K562 (cell line): ENCODE measurements around the gene DPYSL3. TPM values are rescaled to one million over a fixed set of nuclear protein-coding genes. Genes with fewer than 3 reads are reported as not detected.

Source experiments
- ATAC-seq: fragments of 200-7000 bp; cut with Tn5 transposase; 3 replicates; pipeline ENCODE4 v1.9.1; 2020; ENCODE audit warnings: moderate library complexity
- BruUV-seq: library from RNA; stranded (reverse); fragments of 400-500 nt; replicated peaks from 2 replicates; lab custom pipeline; 2021; lab: Mats Ljungman, UMichigan
- CTCF ChIA-PET: fragments of 300-600 bp; formaldehyde crosslinking; extraction: SDS; loops from one replicate; lab custom pipeline; 2021; ENCODE audit warnings: low intra/inter-chr PET ratio; lab: Yijun Ruan, JAX
- POLR2A ChIA-PET: fragments of 300-600, 350-650 bp; sonication (Branson Sonifier 250); formaldehyde crosslinking; extraction: SDS; loops from one replicate; lab custom pipeline; 2021; ENCODE audit warnings: antibody characterized with exemption, inconsistent platforms; lab: Yijun Ruan, JAX
- DNase-seq, 4 experiments: peaks; one replicate each; pipeline versions ENCODE4 v3.0.0 to v3.0.0-alpha.2; 2011 to 2018; ENCODE audit warnings: low spot score in 3 of 4, mixed read lengths in 3 of 4; ENCODE audit errors: extremely low read depth in 1 of 4
- FAIRE-seq: peaks from 2 replicates; lab custom pipeline; 2011; peaks lifted over from hg19 to GRCh38; lab: Jason Lieb, UNC
- H2AFZ ChIP-seq: 2 replicates; pipeline ENCODE4 v1.6.0; 2011; ENCODE audit warnings: low read depth, low read length, control low read depth, inconsistent platforms
- H3K27ac ChIP-seq: fragments of 200-600 bp; 3 replicates; pipeline ENCODE4 v1.8.0; 2011; ENCODE audit warnings: low read depth, mild to moderate bottlenecking, control low read depth, inconsistent platforms, low read length, moderate library complexity, mixed read lengths; ENCODE audit errors: extremely low read depth
- H3K27me3 ChIP-seq, 2 experiments: fragments of 300-600 bp in 1 of 2; 2 replicates in 1 of 2; 3 replicates in 1 of 2; pipeline versions ENCODE4 v1.6.0 to v1.8.0; 2011; ENCODE audit warnings: inconsistent platforms in 2 of 2, low read length in 2 of 2, mild to moderate bottlenecking in 1 of 2, mixed read lengths in 1 of 2, moderate library complexity in 1 of 2; ENCODE audit not compliant: control insufficient read depth in 2 of 2, insufficient read depth in 2 of 2
- H3K36me3 ChIP-seq: fragments of 300-600 bp; 3 replicates; pipeline ENCODE4 v1.8.0; 2011; ENCODE audit warnings: mild to moderate bottlenecking, low read length, inconsistent platforms; ENCODE audit not compliant: control insufficient read depth, insufficient read depth
- H3K4me1 ChIP-seq, 2 experiments: fragments of 200-600 bp in 1 of 2; replicated peaks in 1 of 2; 2 replicates in 1 of 2; 3 replicates in 1 of 2; pipeline versions ENCODE4 v1.5.1 to v1.8.0; 2011; ENCODE audit warnings: inconsistent platforms in 2 of 2, low read length in 2 of 2, mild to moderate bottlenecking in 1 of 2, mixed read lengths in 1 of 2, moderate library complexity in 1 of 2; ENCODE audit not compliant: control insufficient read depth in 2 of 2, insufficient read depth in 2 of 2
- H3K4me2 ChIP-seq: 2 replicates; pipeline ENCODE4 v1.6.1; 2011; ENCODE audit warnings: low read length, control low read depth, inconsistent platforms, mixed read lengths; ENCODE audit not compliant: insufficient read depth
- H3K4me3 ChIP-seq: fragments of 200-600 bp; sonication (generic), shearing (Covaris generic); 2 replicates; pipeline ENCODE4 v1.5.1; 2016; ENCODE audit warnings: control low read depth, inconsistent platforms
- H3K79me2 ChIP-seq: fragments of 200-600 bp; 3 replicates; pipeline ENCODE4 v1.8.0; 2011; ENCODE audit warnings: low read length, inconsistent platforms; ENCODE audit not compliant: control insufficient read depth, insufficient read depth
- H3K9ac ChIP-seq, 2 experiments: 2 replicates each; pipeline versions ENCODE4 v1.6.0 to v1.6.1; 2011; ENCODE audit warnings: low read depth in 2 of 2, low read length in 2 of 2, control low read depth in 1 of 2, inconsistent platforms in 1 of 2, mild to moderate bottlenecking in 1 of 2, mixed read lengths in 1 of 2; ENCODE audit not compliant: insufficient read depth in 1 of 2
- H3K9me1 ChIP-seq: one replicate; pipeline ENCODE4 v1.6.0; 2011; ENCODE audit warnings: inconsistent platforms, mild to moderate bottlenecking, low read length, moderate library complexity; ENCODE audit not compliant: control insufficient read depth, insufficient read depth
- H3K9me3 ChIP-seq: replicated peaks from 2 replicates; pipeline ENCODE4 v1.5.1; 2011; ENCODE audit warnings: low read depth, low read length, inconsistent platforms; ENCODE audit not compliant: control insufficient read depth, insufficient read depth
- H4K20me1 ChIP-seq: replicated peaks from 2 replicates; pipeline ENCODE4 v1.6.1; 2011; ENCODE audit warnings: low read length, inconsistent platforms, mixed read lengths; ENCODE audit not compliant: control insufficient read depth, insufficient read depth
- ATF4 ChIP-seq: fragments of 450-650 bp; formaldehyde crosslinking; IDR thresholded peaks from 2 replicates; pipeline ENCODE4 v1.4.0; 2022; ENCODE audit warnings: mild to moderate bottlenecking, moderate library complexity
- ELK1 ChIP-seq: sonication (generic); formaldehyde crosslinking; IDR thresholded peaks from 2 replicates; pipeline ENCODE4 v1.8.1; 2022; ENCODE audit warnings: missing genetic modification reagents
- FOXA1 ChIP-seq: fragments of 450-650 bp; IDR thresholded peaks from 2 replicates; pipeline ENCODE4 v1.6.1; 2016; ENCODE audit warnings: mild to moderate bottlenecking, borderline replicate concordance
- FOXP4 ChIP-seq: sonication (generic); formaldehyde crosslinking; IDR thresholded peaks from 2 replicates; pipeline ENCODE4 v1.8.0; 2022; ENCODE audit warnings: mild to moderate bottlenecking, missing genetic modification reagents, borderline replicate concordance
- HDAC3 ChIP-seq: fragments of 450-650 bp; IDR thresholded peaks from 2 replicates; pipeline ENCODE4 v1.6.1; 2018; ENCODE audit warnings: borderline replicate concordance, mild to moderate bottlenecking, moderate library complexity; ENCODE audit not compliant: partially characterized antibody
- PTTG1 ChIP-seq: fragments of 450-650 bp; IDR thresholded peaks from 2 replicates; pipeline ENCODE4 v1.6.1; 2016; ENCODE audit warnings: low read depth, mild to moderate bottlenecking, missing genetic modification characterization, missing compliant biosample characterization
- RERE ChIP-seq: sonication (generic); formaldehyde crosslinking; IDR thresholded peaks from 2 replicates; pipeline ENCODE4 v1.8.0; 2023; ENCODE audit warnings: missing genetic modification reagents, mild to moderate bottlenecking, borderline replicate concordance
- ZNF232 ChIP-seq: sonication (generic); formaldehyde crosslinking; IDR thresholded peaks from 2 replicates; pipeline ENCODE4 v1.8.0; 2022; ENCODE audit warnings: mild to moderate bottlenecking, missing genetic modification reagents
- ZNF408 ChIP-seq: fragments of 250-450 bp; sonication (Bioruptor Pico); IDR thresholded peaks from 2 replicates; pipeline ENCODE4 v1.4.0; 2020; ENCODE audit warnings: low read depth, mild to moderate bottlenecking, moderate library complexity
- ZSCAN32 ChIP-seq: fragments of 450-650 bp; formaldehyde crosslinking; IDR thresholded peaks from 2 replicates; pipeline ENCODE4 v1.4.0; 2020; ENCODE audit warnings: mild to moderate bottlenecking, moderate library complexity
- WGBS: fragments of 100-300 bp; shearing (Covaris generic); methylation state at CpG from one replicate; pipeline ENCODE4 v1.1.6; 2016; ENCODE audit warnings: low coverage, mixed read lengths; ENCODE audit not compliant: insufficient coverage; ENCODE audit errors: missing lambda C conversion rate; 5-methylcytosine and 5-hydroxymethylcytosine counted together
- in situ Hi-C: fragments of 300-500 bp; cut with MboI; formaldehyde crosslinking; loops from 4 replicates; pipeline ENCODE4 v1.15.0; 2018; ENCODE audit warnings: inconsistent platforms, mixed read lengths
- intact Hi-C: fragments of 100-400 bp; cut with micrococcal nuclease; formaldehyde crosslinking; loops from 2 replicates; pipeline ENCODE4 v1.14.2; 2022
- polyA plus RNA-seq, 8 experiments: library from polyadenylated mRNA; depleted of rRNA in 4 of 8; stranded (reverse) in 5 of 8; unstranded in 3 of 8; fragments of >200 nt; fragmentation: Nextera tagmentation in 2 of 8; fragmentation: Illumina TruSeq in 1 of 8; extraction: Ambion mirVana in 2 of 8; extraction: Trizol in 1 of 8; gene quantifications; 2 replicates each; pipeline versions ENCODE4 v1.2.1 to v1.2.3, GENCODE V29; 2011 to 2014; ENCODE audit warnings: inconsistent platforms in 1 of 8, missing spikeins in 1 of 8
- total RNA-seq, 7 experiments: library from RNA; depleted of rRNA in 6 of 7; stranded (reverse); fragments of >200 nt in 6 of 7; fragmentation: Illumina TruSeq in 2 of 7; extraction: Trizol in 2 of 7; gene quantifications; 2 replicates each; pipeline versions ENCODE4 v1.2.1 to v1.2.3, GENCODE V29; 2011 to 2021; ENCODE audit warnings: low replicate concordance in 1 of 7

Gene DPYSL3
- total and polyA plus RNA-seq, 9 of the 15 experiments (the other 6 are each of a cell fraction or from before 2014, with no cell fraction given) = 0.07 to 0.55 TPM; not detected in 7

GRCh38 chr5:147467973-147468508, 41.8 kb downstream of the DPYSL3 start:
- Histone ChIP-seq H3K27ac (no peak overlapping the region), H3K4me1 (no peaks in the 10 kb centered on the region), H4K20me1 (no peaks in the 10 kb centered on the region), H3K9me1 (no peaks in the 10 kb centered on the region), H3K4me3 (no peak overlapping the region), H3K27me3 (no peaks in the 10 kb centered on the region), H2AFZ (no peak overlapping the region), H3K9me3 (no peaks in the 10 kb centered on the region), H3K79me2 (no peaks in the 10 kb centered on the region), H3K4me2 (no peak overlapping the region), H3K36me3 (no peaks in the 10 kb centered on the region), H3K9ac (no peak overlapping the region)
- ATAC-seq (no peak), FAIRE-seq (no peak), DNase-seq (no peak)
- ChIA-PET POLR2A (no interaction called here), CTCF (no interaction called here)
- intact Hi-C loops = no loop called here
- 0% methylated on average over 1 of the region's 1 CpG for WGBS
- in situ Hi-C loops = no loop called here
- TF ChIP-seq ELK1 (CRISPR knock-in tag) (no peak), PTTG1 (tag) (no peak), ATF4 (CRISPR knock-in tag) (no peak), HDAC3 (no peak), FOXP4 (CRISPR knock-in tag) (no peak), ZNF408 (no peak), ZNF232 (CRISPR knock-in tag) (no peak), FOXA1 (no peak), RERE (CRISPR knock-in tag) (no peak), ZSCAN32 (CRISPR knock-in tag) (no peak)
- no TSS peak for BruUV-seq
